ENCODE measurements around the gene INTS4.
A peak's percentile ranks its signal among the peaks of the same experiment; 100 is the strongest.
"Not testable (repeated sequence)": the region's sequence is repeated elsewhere in the genome, so short reads cannot be mapped to it uniquely, and the experiment has no call there.

Gene INTS4

GRCh38 chr11:78028423-78028822 lies 34.0 kb upstream of the INTS4 start:
- not testable (repeated sequence) for DNase-seq

GRCh38 chr11:78027759-78028158 lies 33.3 kb upstream of the INTS4 start:
- no peak for DNase-seq
- in situ Hi-C loops (cut with MboI; ENCODE audit: low pct_unique_long_range_greater_than_20kb, low sequenced_read_pairs) = no loop called here

More at GRCh38 chr11:78028423-78028822, 34.0 kb upstream of the INTS4 start:
- in situ Hi-C loops (cut with MboI; ENCODE audit: low pct_unique_long_range_greater_than_20kb, low sequenced_read_pairs) = not testable (repeated sequence)

- in situ Hi-C loops (cut with MboI; ENCODE audit: low pct_unique_long_range_greater_than_20kb, low sequenced_read_pairs) = no loop called here
These were observed 30.9 kb upstream of the INTS4 start for GRCh38 chr11:78025378-78025777.

GRCh38 chr11:78023426-78023825 lies 29.0 kb upstream of the INTS4 start:
- in situ Hi-C loops (cut with MboI; ENCODE audit: low pct_unique_long_range_greater_than_20kb, low sequenced_read_pairs) = no loop called here
- DNase-seq = no peak

More at GRCh38 chr11:78025378-78025777, 30.9 kb upstream of the INTS4 start:
- no peak for DNase-seq

GRCh38 chr11:78022397-78023396 lies 28.2 kb upstream of the INTS4 start, which contains the start of gene KCTD14:
Gene KCTD14, minus strand, starts transcription at chr11:78023276. Its CDS starts 27 bp downstream, at chr11:78023249.
- in situ Hi-C loops (cut with MboI; ENCODE audit: low pct_unique_long_range_greater_than_20kb, low sequenced_read_pairs) = no loop called here
- DNase-seq = no peak

- no peak for DNase-seq
- in situ Hi-C loops (cut with MboI; ENCODE audit: low pct_unique_long_range_greater_than_20kb, low sequenced_read_pairs) = no loop called here
These were observed 27.1 kb upstream of the INTS4 start for GRCh38 chr11:78021611-78022010.

GRCh38 chr11:78020246-78020645 lies 25.8 kb upstream of the INTS4 start:
- DNase-seq = no peak
- in situ Hi-C loops (cut with MboI; ENCODE audit: low pct_unique_long_range_greater_than_20kb, low sequenced_read_pairs) = no loop called here

- in situ Hi-C loops (cut with MboI; ENCODE audit: low pct_unique_long_range_greater_than_20kb, low sequenced_read_pairs) = no loop called here
- no peak for DNase-seq
These were observed 25.3 kb upstream of the INTS4 start for GRCh38 chr11:78019808-78020207.

GRCh38 chr11:78015878-78016277 lies 21.4 kb upstream of the INTS4 start:
- in situ Hi-C loops (cut with MboI; ENCODE audit: low pct_unique_long_range_greater_than_20kb, low sequenced_read_pairs) = no loop called here
- no peak for DNase-seq

GRCh38 chr11:78014937-78015520 lies 20.6 kb upstream of the INTS4 start:
- DNase-seq; in situ Hi-C loops (cut with MboI; ENCODE audit: low pct_unique_long_range_greater_than_20kb, low sequenced_read_pairs): not testable (repeated sequence)

- no peak for DNase-seq
- in situ Hi-C loops (cut with MboI; ENCODE audit: low pct_unique_long_range_greater_than_20kb, low sequenced_read_pairs) = no loop called here
These were observed 16.8 kb upstream of the INTS4 start for GRCh38 chr11:78011301-78011700.

GRCh38 chr11:78010755-78011154 lies 16.3 kb upstream of the INTS4 start:
- in situ Hi-C loops (cut with MboI; ENCODE audit: low pct_unique_long_range_greater_than_20kb, low sequenced_read_pairs) = no loop called here
- DNase-seq = no peak

- no peak for DNase-seq
- in situ Hi-C loops (cut with MboI; ENCODE audit: low pct_unique_long_range_greater_than_20kb, low sequenced_read_pairs) = no loop called here
These were observed 15.8 kb upstream of the INTS4 start for GRCh38 chr11:78010304-78010703.

- no peak for DNase-seq
- in situ Hi-C loops (cut with MboI; ENCODE audit: low pct_unique_long_range_greater_than_20kb, low sequenced_read_pairs) = no loop called here
These were observed 14.6 kb upstream of the INTS4 start for GRCh38 chr11:78009062-78009461.

GRCh38 chr11:78000193-78000592 lies 5.7 kb upstream of the INTS4 start:
- in situ Hi-C loops (cut with MboI; ENCODE audit: low pct_unique_long_range_greater_than_20kb, low sequenced_read_pairs) = no loop called here
- DNase-seq = peak; percentile 81

GRCh38 chr11:77999446-78000030 lies 5.1 kb upstream of the INTS4 start:
- no peak for DNase-seq
- in situ Hi-C loops (cut with MboI; ENCODE audit: low pct_unique_long_range_greater_than_20kb, low sequenced_read_pairs) = no loop called here

- in situ Hi-C loops (cut with MboI; ENCODE audit: low pct_unique_long_range_greater_than_20kb, low sequenced_read_pairs) = no loop called here
- no peak for DNase-seq
These were observed 566 bp downstream of the INTS4 start for GRCh38 chr11:77993902-77994301.

GRCh38 chr11:77990981-77991380 lies 3.5 kb downstream of the INTS4 start:
- in situ Hi-C loops (cut with MboI; ENCODE audit: low pct_unique_long_range_greater_than_20kb, low sequenced_read_pairs) = no loop called here
- DNase-seq = no peak

GRCh38 chr11:77986456-77986855 lies 8.0 kb downstream of the INTS4 start:
- in situ Hi-C loops (cut with MboI; ENCODE audit: low pct_unique_long_range_greater_than_20kb, low sequenced_read_pairs); DNase-seq: not testable (repeated sequence)
